OCI-M1 (cell line): ENCODE measurements around the gene MMS19.
"Not testable (repeated sequence)": the region's sequence is repeated elsewhere in the genome, so short reads cannot be mapped to it uniquely, and the experiment has no call there.

Experiments
- DNase-seq: peaks from one replicate; lab custom pipeline; 2025; lab: John Stamatoyannopoulos, UW

The MMS19 gene

DNA sequence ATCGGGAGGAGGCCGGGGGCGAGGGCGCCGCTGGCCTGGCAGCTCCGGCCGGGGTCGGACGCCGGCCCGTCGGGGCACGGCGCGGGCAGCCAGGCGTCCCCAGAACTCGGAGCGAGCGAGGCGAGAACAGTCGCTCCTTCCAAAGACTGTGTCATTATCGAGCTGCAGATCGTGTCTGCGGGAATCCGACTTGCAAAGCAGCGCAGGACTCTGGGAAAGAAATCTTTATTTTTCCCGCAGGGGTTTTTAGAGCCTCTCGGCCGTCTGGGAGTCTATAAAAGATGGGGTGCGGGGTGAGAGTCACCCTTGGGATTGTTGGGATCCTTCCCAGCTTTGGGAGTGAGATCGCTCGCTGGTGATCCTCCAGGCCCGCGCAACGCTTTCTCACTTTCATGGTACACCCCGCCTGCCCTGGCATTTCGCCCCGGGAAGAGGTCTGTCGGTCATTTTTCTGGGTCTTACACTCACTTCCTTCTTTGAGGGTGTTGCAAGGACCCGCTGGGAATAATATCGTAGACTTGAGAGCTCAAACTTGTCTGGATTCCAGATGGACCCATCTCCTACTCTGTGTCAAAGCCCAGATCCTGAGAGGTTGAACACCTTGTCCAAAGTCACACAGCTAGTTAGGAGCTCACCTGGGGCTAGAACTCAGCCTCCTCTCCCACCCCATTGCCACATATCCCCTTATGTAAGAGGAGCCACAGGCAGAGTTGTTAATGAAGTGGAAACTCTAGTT lies 1.5 kb upstream of the MMS19 start:
- DNase-seq: peak; percentile 58

GRCh38 chr10:97498841-97499560 lies 779 bp upstream of the MMS19 start, which contains the start of gene UBTD1:
Gene UBTD1 (plus strand): TSS chr10:97498924. CDS start chr10:97499204, 280 bp downstream.
- peak; percentile 58 for DNase-seq

- peak; percentile 90 for DNase-seq
These were observed 598 bp downstream of the MMS19 start for GRCh38 chr10:97497572-97498075.

DNA sequence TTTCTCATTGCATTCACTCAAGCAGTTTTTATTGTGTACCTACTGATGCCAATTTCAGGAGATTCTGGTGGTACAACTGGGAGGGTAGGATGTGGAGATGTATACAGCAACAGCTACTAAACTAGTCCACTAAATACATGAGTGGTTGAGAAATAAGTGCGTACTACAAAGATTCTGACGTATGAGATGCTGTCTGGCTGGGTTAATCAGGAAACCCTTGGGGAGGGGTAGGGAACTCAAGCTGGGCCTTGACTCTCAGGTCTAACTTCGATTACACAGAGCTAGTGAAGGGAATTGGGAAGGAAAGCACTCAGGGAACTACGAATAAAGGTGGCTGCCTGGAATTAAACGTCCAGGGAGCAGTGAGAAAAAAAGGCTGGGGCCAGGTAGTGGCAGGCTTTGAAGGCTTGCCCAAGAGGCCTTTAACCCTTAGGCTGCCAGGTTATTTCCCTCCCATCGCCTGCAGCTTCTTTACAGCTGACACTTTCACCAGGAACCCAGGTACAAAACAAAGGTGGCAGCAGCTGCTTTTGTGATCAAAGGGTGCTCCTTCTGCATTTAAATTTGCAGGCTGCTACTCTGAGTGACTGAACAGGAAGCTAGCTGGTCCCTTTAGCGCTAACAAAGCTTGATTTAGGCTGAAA lies 3.2 kb downstream of the MMS19 start:
- DNase-seq: no peak

DNA sequence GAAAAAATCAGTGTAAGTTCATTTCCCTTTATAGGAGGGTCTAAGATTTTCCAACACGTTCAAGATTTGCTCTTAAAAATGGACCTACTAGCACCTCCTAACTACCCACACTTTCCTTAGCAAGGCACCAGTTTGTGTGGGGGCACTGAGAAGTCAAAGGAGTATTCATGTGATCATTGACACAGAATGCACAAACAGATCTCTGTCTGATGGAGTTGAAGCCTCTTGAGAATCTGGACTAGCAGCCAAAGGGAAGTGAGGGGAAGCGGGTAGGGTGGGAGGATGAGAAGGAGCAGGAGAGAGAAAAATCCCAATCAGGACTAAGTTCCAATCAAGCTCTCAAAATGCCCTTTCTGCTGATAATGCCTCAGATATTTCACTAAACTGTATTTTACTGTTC lies 4.1 kb downstream of the MMS19 start:
- DNase-seq: no peak

- DNase-seq: no peak
These were observed 7.6 kb downstream of the MMS19 start for GRCh38 chr10:97490592-97490991.

- DNase-seq: no peak
These were observed 12.5 kb downstream of the MMS19 start for GRCh38 chr10:97485647-97486281.

DNA sequence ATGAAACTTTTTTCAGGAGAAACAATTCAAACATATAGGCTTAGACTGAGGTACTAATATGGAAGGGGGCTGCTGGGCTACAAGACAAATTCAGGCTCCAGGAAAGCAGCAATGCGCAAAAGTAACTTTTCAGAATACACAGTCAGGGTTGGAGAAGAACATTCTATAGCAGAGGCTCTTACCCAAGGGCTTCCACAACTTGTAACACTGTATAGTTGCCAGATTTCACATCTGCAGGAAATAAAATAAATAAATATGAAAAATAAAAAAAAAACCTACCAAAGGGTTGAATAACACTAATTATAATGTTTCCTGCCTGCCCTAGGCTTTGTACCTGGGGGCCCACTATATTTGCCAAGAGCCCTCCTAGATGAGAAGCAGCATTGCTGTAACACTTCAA lies 14.3 kb downstream of the MMS19 start:
- DNase-seq: no peak

GRCh38 chr10:97483506-97483905 lies 14.7 kb downstream of the MMS19 start:
- DNase-seq: no peak

DNA sequence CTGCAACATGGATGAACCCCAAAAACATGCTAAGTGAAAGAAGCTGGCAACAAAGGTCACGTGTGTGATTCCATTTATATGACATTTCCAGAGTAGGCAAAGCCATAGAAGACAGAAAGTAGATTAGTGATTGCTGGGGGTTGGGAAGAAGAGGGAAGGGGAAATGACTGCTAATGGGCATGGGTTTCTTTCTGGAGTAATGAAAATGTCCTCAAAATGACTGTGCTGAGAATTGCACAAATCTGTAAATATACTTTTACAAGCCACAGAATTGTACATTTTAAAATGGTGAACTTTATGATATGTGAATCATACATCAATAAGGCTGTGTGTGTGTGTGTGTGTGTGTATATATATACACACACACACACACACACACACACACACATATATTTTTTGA lies 15.8 kb downstream of the MMS19 start:
- DNase-seq: no peak

GRCh38 chr10:97481071-97481470 lies 17.2 kb downstream of the MMS19 start:
- no peak for DNase-seq

- no peak for DNase-seq
These were observed 18.3 kb downstream of the MMS19 start for GRCh38 chr10:97479939-97480338.

- DNase-seq: not testable (repeated sequence)
These were observed 18.8 kb downstream of the MMS19 start for GRCh38 chr10:97479410-97479809.

- no peak for DNase-seq
These were observed 22.2 kb downstream of the MMS19 start for GRCh38 chr10:97475936-97476594.

DNA sequence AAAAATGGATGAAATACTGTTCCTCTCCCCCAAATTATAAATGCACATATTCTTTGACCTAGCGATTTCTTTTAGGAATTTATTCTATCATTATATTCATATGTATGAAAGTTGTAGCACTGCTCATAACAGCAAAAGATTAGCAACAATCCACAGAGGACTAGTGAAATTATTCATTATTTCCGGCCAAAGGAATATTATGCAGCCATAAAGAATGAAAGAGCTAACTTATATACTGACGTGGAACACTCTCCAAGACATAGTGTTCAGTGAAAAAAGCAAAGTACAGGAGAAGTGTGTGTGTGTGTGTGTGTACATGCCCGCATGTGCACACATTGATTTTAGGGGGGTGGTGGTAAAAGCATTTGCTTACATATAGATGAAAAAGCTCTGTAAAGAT lies 23.3 kb downstream of the MMS19 start:
- DNase-seq: no peak

- DNase-seq: not testable (repeated sequence)
These were observed 29.4 kb downstream of the MMS19 start for GRCh38 chr10:97468781-97469180.

GRCh38 chr10:97468162-97468561 lies 30.1 kb downstream of the MMS19 start:
- no peak for DNase-seq

DNA sequence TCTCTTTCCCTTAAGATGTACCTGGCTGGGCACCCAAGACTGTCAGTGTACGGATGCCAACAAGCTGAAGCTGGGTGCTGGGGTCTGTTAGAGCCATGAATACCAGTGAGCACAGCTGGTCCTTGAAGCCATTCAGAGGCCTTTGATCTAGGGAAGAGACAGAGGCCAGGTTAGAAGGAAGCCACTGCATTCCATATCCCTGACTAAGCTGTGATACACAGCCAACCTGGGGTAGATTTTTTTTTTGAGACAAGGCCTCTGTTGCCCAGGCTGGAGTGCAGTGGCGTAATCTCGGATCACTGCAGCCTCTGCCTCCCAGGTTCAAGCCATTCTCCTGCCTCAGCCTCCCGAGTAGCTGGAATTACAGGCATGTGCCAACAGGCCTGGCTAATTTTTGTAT lies 31.5 kb downstream of the MMS19 start:
- no peak for DNase-seq

DNA sequence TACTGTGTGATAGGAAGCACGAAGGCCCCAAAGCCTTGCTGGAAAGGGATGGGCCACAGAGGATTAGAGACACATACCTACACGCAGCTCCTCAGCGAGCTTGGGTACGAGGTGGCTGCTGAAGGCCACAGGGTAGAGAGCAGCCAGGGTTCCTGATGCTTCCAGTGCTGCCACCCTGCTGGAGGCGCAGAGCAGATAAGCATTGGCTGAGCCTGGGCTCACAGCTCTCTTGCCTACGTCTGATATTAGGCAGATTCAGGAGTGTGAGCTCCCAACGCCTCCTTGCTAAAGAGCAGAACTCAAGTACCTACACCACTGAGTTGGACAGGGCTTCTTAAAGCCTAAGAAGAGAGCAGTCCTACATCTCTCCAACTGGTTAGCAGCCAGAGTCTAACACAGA lies 32.2 kb downstream of the MMS19 start:
- no peak for DNase-seq

- no peak for DNase-seq
These were observed 34.0 kb downstream of the MMS19 start for GRCh38 chr10:97464226-97464625.

DNA sequence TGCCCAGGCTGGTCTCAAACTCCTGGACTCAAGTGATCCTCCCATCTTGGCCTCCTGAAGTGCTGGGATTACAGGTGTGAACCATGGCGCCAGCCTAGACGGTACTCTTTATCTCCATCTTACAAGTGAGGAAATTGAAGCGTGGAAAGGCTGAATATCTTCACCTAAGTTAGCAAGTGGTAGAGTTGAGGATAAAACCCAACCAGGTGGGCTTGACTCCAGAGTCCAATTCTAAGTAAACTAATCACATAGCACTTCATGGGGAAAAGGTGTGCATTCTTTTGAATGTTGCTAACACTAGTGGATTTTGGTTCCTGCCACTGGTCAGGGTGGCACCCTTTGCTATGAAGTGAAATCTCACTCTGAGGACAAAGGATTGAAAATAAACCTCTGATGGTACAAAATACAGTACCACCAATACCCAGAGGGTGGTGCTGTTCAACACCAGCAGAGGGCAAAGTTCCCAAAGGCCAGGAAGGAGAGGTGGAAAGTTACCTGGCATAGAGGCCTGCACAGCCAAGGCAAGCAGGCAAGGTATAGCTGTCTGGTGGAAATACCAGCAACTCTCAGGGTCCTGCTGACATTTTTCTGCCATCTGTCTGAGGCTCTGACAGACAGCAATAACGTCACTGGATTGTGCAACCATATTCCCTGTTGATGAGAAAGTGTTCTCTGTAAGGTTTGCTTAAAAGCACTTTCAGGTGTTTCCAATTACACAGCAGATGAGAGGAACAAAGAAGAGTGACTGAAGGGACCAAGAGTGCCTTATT lies 34.7 kb downstream of the MMS19 start:
- peak; percentile 73 for DNase-seq
